GM23248 (cell line): ENCODE measurements around the gene HCCS. TPM values are rescaled to one million over a fixed set of nuclear protein-coding genes. Genes with fewer than 3 reads are reported as not detected.
A peak's percentile ranks its signal among the peaks of the same experiment; 100 is the strongest.

Experiments used
- DNase-seq: peaks from one replicate; pipeline ENCODE4 v3.0.0-alpha.2; 2015
- H2AFZ ChIP-seq: fragments of 200-600 bp; sonication (generic); 2 replicates; pipeline ENCODE4 v1.6.1; 2016; ENCODE audit warnings: antibody characterized with exemption
- H3F3A ChIP-seq: fragments of 200-600 bp; sonication (generic); 2 replicates; pipeline ENCODE4 v1.6.1; 2016; ENCODE audit warnings: mild to moderate bottlenecking, antibody characterized with exemption, mixed run types; ENCODE audit not compliant: insufficient read depth
- H3K27ac ChIP-seq: fragments of 200-600 bp; sonication (generic); 2 replicates; pipeline ENCODE4 v1.5.1; 2016; ENCODE audit warnings: mild to moderate bottlenecking
- H3K27me3 ChIP-seq: fragments of 200-600 bp; sonication (generic); replicated peaks from 2 replicates; pipeline ENCODE4 v1.6.1; 2016; ENCODE audit warnings: mild to moderate bottlenecking; ENCODE audit not compliant: insufficient read depth
- H3K36me3 ChIP-seq: fragments of 200-600 bp; sonication (generic); 2 replicates; pipeline ENCODE4 v1.6.1; 2016; ENCODE audit warnings: low read depth, mild to moderate bottlenecking
- H3K4me1 ChIP-seq: fragments of 200-600 bp; sonication (generic); 2 replicates; pipeline ENCODE4 v1.6.1; 2016; ENCODE audit warnings: mild to moderate bottlenecking; ENCODE audit not compliant: insufficient read depth
- H3K4me2 ChIP-seq: fragments of 200-600 bp; sonication (generic); one replicate; pipeline ENCODE4 v1.6.1; 2016; ENCODE audit warnings: mild to moderate bottlenecking; ENCODE audit not compliant: unreplicated experiment
- H3K4me3 ChIP-seq: fragments of 200-600 bp; sonication (generic); 2 replicates; pipeline ENCODE4 v1.5.1; 2016; ENCODE audit warnings: mild to moderate bottlenecking
- H3K79me2 ChIP-seq: fragments of 200-600 bp; sonication (generic); 2 replicates; pipeline ENCODE4 v1.6.1; 2016; ENCODE audit warnings: mild to moderate bottlenecking; ENCODE audit not compliant: insufficient read depth
- H3K9ac ChIP-seq: fragments of 200-600 bp; sonication (generic); 2 replicates; pipeline ENCODE4 v1.6.1; 2016; ENCODE audit warnings: mild to moderate bottlenecking
- H3K9me2 ChIP-seq: fragments of 200-600 bp; sonication (generic); 2 replicates; pipeline ENCODE4 v1.6.1; 2016; ENCODE audit warnings: mixed run types, mild to moderate bottlenecking, moderate library complexity; ENCODE audit not compliant: insufficient read depth
- H3K9me3 ChIP-seq: fragments of 200-600 bp; sonication (generic); one replicate; pipeline ENCODE4 v1.6.1; 2017; ENCODE audit warnings: low read depth
- H4K20me1 ChIP-seq: fragments of 200-600 bp; sonication (generic); 2 replicates; pipeline ENCODE4 v1.6.0; 2016; ENCODE audit not compliant: insufficient read depth
- EZH2 ChIP-seq: fragments of 200-600 bp; sonication (generic); IDR thresholded peaks from 2 replicates; pipeline ENCODE4 v1.6.1; 2018; ENCODE audit warnings: antibody characterized with exemption, mild to moderate bottlenecking; ENCODE audit not compliant: insufficient read depth, poor library complexity, severe bottlenecking
- EZH2phosphoT487 ChIP-seq: fragments of 200-600 bp; sonication (generic); IDR thresholded peaks from 2 replicates; pipeline ENCODE4 v1.6.1; 2018; ENCODE audit warnings: antibody characterized with exemption, moderate library complexity, mild to moderate bottlenecking, low read depth; ENCODE audit not compliant: insufficient read depth
- WGBS, 2 experiments: methylation state at CpG; one replicate each; pipeline ENCODE4 v1.1.6; 2015 to 2017; ENCODE audit warnings: low lambda C conversion rate in 2 of 2, low coverage in 1 of 2; ENCODE audit errors: missing lambda C conversion rate in 2 of 2; 5-methylcytosine and 5-hydroxymethylcytosine counted together
- in situ Hi-C: fragments of 300-500 bp; cut with MboI; formaldehyde crosslinking; loops from 2 replicates; pipeline ENCODE4 v1.15.0; 2020
- polyA plus RNA-seq: library from polyadenylated mRNA; unstranded; fragments of >200 nt; fragmentation: Nextera tagmentation; extraction: Ambion mirVana; gene quantifications from 2 replicates; pipeline ENCODE4 v1.2.1, GENCODE V29; 2016
- total RNA-seq: library from RNA; depleted of rRNA; stranded (reverse); fragments of >200 nt; shearing (Covaris generic); gene quantifications from 2 replicates; pipeline ENCODE4 v1.2.3, GENCODE V29; 2014

Gene HCCS
- total and polyA plus RNA-seq, 2 experiments from 2014 or later = 25.4 to 49.8 TPM

- H3K9me2 ChIP-seq = no peaks in the 10 kb centered on the region
- H3K9me3 ChIP-seq = no peaks in the 10 kb centered on the region
- H2AFZ ChIP-seq = no peak overlapping the region
- WGBS, 2 experiments = 100% methylated on average over 1 of the region's 1 CpG
- no peaks in the 10 kb centered on the region for H3K4me1 ChIP-seq
- no peaks in the 10 kb centered on the region for H3F3A ChIP-seq
- H3K4me2 ChIP-seq = no peak overlapping the region
- H3K36me3 ChIP-seq = no peaks in the 10 kb centered on the region
- DNase-seq = no peak
- no peak overlapping the region for H3K27ac ChIP-seq
- TF ChIP-seq EZH2 (no peak), EZH2phosphoT487 (no peak)
- H3K79me2 ChIP-seq = no peaks in the 10 kb centered on the region
- H3K27me3 ChIP-seq = no peaks in the 10 kb centered on the region
- in situ Hi-C loops = loop anchor here (25.0 kb wide), 1 partner anchor 353 kb away; no protein-coding TSS in a partner anchor
- no peak overlapping the region for H3K4me3 ChIP-seq
- no peak overlapping the region for H3K9ac ChIP-seq
- H4K20me1 ChIP-seq = no peaks in the 10 kb centered on the region
Observed at GRCh38 chrX:11089802-11090201, 21.3 kb upstream of the HCCS start.

DNA sequence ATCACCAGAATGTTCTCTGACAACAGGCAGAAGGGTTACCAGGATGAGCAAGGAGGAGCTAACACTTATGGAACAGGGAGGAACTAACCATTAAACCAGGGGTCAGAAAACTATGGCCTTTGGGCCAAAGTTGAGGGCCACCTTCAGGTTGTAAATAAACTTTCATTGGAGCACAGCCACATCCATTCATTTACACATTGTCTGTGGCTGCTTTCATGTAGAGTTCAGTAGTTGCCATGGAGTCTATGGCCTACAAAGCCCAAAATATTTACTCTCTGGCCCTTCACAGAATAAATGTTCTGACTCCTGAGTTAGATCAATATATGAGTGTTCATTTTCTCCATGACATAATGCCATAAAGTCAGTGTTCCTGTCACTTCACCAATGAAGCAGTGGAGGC lies 13.2 kb upstream of the HCCS start:
- H2AFZ ChIP-seq = no peak overlapping the region
- no peaks in the 10 kb centered on the region for H3K79me2 ChIP-seq
- H4K20me1 ChIP-seq = no peaks in the 10 kb centered on the region
- DNase-seq = no peak
- H3K4me2 ChIP-seq = no peak overlapping the region
- H3K9me3 ChIP-seq = no peaks in the 10 kb centered on the region
- peaks cover 6% of the 10 kb centered on the region for H3K4me1 ChIP-seq
- H3F3A ChIP-seq = no peaks in the 10 kb centered on the region
- H3K9ac ChIP-seq = no peak overlapping the region
- TF ChIP-seq EZH2phosphoT487 = no peak
- no peak for TF ChIP-seq EZH2
- H3K36me3 ChIP-seq = no peaks in the 10 kb centered on the region
- H3K4me3 ChIP-seq = no peak overlapping the region
- H3K27ac ChIP-seq = no peak overlapping the region
- in situ Hi-C loops = loop anchor here (25.0 kb wide), 1 partner anchor 361 kb away; no protein-coding TSS in a partner anchor
- H3K9me2 ChIP-seq = no peaks in the 10 kb centered on the region
- no peaks in the 10 kb centered on the region for H3K27me3 ChIP-seq

GRCh38 chrX:11099465-11099864 lies 11.7 kb upstream of the HCCS start:
- Histone ChIP-seq H4K20me1 (no peaks in the 10 kb centered on the region), H2AFZ (no peak overlapping the region), H3K36me3 (no peaks in the 10 kb centered on the region), H3K4me2 (no peak overlapping the region), H3F3A (no peaks in the 10 kb centered on the region), H3K4me1 (peaks cover 6% of the 10 kb centered on the region), H3K27me3 (no peaks in the 10 kb centered on the region), H3K9ac (no peak overlapping the region), H3K9me3 (no peaks in the 10 kb centered on the region), H3K4me3 (no peak overlapping the region), H3K27ac (no peak overlapping the region), H3K9me2 (no peaks in the 10 kb centered on the region), H3K79me2 (no peaks in the 10 kb centered on the region)
- no peak for TF ChIP-seq EZH2
- no peak for TF ChIP-seq EZH2phosphoT487
- DNase-seq = no peak
- in situ Hi-C loops = loop anchor here (25.0 kb wide), 1 partner anchor 362 kb away; no protein-coding TSS in a partner anchor

- Histone ChIP-seq H3K79me2 (no peaks in the 10 kb centered on the region), H4K20me1 (no peaks in the 10 kb centered on the region), H3K36me3 (no peaks in the 10 kb centered on the region), H3K9me2 (no peaks in the 10 kb centered on the region), H3K9ac (peak overlapping the region; percentile 62), H3F3A (no peaks in the 10 kb centered on the region), H3K9me3 (no peaks in the 10 kb centered on the region), H3K27ac (peak overlapping the region; percentile 78), H2AFZ (peak overlapping the region; percentile 82), H3K4me3 (peak overlapping the region; percentile 44; the same call in 1 of the 2 replicates), H3K27me3 (no peaks in the 10 kb centered on the region), H3K4me2 (peak overlapping the region; percentile 78), H3K4me1 (peaks cover 6% of the 10 kb centered on the region)
- peak; percentile 75 for DNase-seq
- 12 to 13% methylated on average over 8 to 10 of the region's 10 CpGs for WGBS, 2 experiments
- in situ Hi-C loops = no loop called here
- TF ChIP-seq EZH2 (no peak), EZH2phosphoT487 (no peak)
Observed at GRCh38 chrX:11100281-11101035, 10.7 kb upstream of the HCCS start.

GRCh38 chrX:11103006-11103405 lies 8.1 kb upstream of the HCCS start:
- no peak overlapping the region for H3K9ac ChIP-seq
- no peaks in the 10 kb centered on the region for H3K79me2 ChIP-seq
- in situ Hi-C loops = no loop called here
- WGBS, 2 experiments = 63 to 76% methylated on average over 3 of the region's 3 CpGs
- no peaks in the 10 kb centered on the region for H3K9me3 ChIP-seq
- no peaks in the 10 kb centered on the region for H3K36me3 ChIP-seq
- no peaks in the 10 kb centered on the region for H3K9me2 ChIP-seq
- H3K4me2 ChIP-seq = no peak overlapping the region
- TF ChIP-seq EZH2phosphoT487 (no peak), EZH2 (no peak)
- H4K20me1 ChIP-seq = no peaks in the 10 kb centered on the region
- H3K27ac ChIP-seq = no peak overlapping the region
- no peak overlapping the region for H3K4me3 ChIP-seq
- H3F3A ChIP-seq = no peaks in the 10 kb centered on the region
- peaks cover 6% of the 10 kb centered on the region for H3K4me1 ChIP-seq
- no peak for DNase-seq
- no peaks in the 10 kb centered on the region for H3K27me3 ChIP-seq
- H2AFZ ChIP-seq = no peak overlapping the region
